Stimulated activated CD8-positive, alpha-beta memory T cell treated with anti-CD3 and anti-CD28 coated beads, Interleukin-12 subunit alpha, Interleukin-12 subunit beta, amount 100 ng/mL, for 24 hours (primary cell): ENCODE data around the gene PBX1.

Source experiments
- DNase-seq: peaks from one replicate; pipeline ENCODE4 v3.0.0-alpha.2; 2020; ENCODE audit errors: extremely low read depth

The PBX1 gene

GRCh38 chr1:164777518-164777917, 218.5 kb downstream of the PBX1 start:
- DNase-seq = no peak

GRCh38 chr1:164779376-164779775, 220.4 kb downstream of the PBX1 start:
- no peak for DNase-seq

DNA sequence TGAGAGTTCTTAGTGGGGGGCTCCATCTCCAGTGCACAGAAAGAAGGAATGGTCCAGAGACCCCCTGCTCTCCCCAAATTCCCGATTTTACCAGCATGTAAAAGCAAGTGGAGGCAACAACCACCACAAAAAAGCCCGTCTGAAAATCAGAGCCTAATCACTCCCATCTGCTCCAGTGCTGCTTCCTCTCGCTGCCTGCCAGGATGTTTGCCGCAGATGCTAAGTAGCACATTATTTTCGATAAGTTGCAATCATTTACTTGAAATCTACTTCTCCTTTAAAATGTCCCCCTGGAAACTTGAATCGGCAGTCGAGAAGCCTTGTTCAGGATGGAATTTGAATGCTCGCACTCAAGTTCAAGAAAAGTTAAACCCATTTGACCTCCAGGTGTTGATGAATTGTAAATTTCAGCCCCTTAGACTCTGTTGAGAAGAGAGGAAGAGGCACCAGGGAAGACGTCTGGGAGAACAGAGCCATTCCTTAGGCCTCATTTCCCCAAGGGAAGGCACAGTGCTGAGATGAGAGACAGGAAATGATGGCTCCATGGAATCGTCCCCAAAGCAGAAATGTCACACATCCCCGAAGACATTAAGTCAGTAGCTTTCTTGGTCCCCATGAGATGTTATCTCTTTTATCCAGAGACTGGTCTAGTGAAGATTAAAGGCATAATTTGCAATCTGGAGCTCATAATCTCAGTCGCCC, 221.3 kb downstream of the PBX1 start:
- no peak for DNase-seq

GRCh38 chr1:164780863-164781262, 221.9 kb downstream of the PBX1 start:
- DNase-seq = no peak

GRCh38 chr1:164781972-164782371, 223.0 kb downstream of the PBX1 start:
- DNase-seq = no peak

GRCh38 chr1:164783778-164784555, 225.0 kb downstream of the PBX1 start:
- no peak for DNase-seq

GRCh38 chr1:164784960-164785359, 226.0 kb downstream of the PBX1 start:
- no peak for DNase-seq

- no peak for DNase-seq
These were observed 227.0 kb downstream of the PBX1 start for GRCh38 chr1:164785841-164786534.

- DNase-seq = peak; percentile 12
These were observed 228.2 kb downstream of the PBX1 start for GRCh38 chr1:164786980-164787833.

- no peak for DNase-seq
These were observed 228.8 kb downstream of the PBX1 start for GRCh38 chr1:164787834-164788231.

- DNase-seq = no peak
These were observed 231.1 kb downstream of the PBX1 start for GRCh38 chr1:164790081-164790480.

- no peak for DNase-seq
These were observed 233.5 kb downstream of the PBX1 start for GRCh38 chr1:164792410-164793004.

- no peak for DNase-seq
These were observed 235.4 kb downstream of the PBX1 start for GRCh38 chr1:164794356-164794755.

GRCh38 chr1:164796916-164797315, 237.9 kb downstream of the PBX1 start:
- no peak for DNase-seq

DNA sequence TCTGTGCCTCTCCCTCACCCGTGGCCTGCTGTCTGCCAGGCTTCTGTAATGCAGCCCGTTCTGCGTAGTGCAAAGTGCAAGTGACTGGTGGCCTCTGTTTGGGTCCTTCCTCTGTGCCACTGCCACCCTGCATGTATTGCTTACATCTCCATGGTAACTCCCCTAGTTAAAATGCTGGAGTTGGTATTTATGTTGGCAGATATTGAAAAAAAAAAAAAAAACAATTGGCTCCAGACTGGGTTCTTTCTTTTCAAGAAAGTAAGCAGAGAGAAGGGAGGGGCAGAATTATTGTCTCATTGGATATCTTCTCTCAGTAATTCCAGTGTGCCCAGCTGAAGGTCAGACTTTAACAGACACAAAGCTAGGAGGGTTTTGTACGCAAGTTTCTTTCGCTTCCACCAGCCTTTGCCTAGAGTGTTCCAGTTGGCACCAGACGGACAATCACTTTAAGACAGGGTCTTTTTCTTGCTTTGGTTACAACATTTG, 242.3 kb downstream of the PBX1 start:
- no peak for DNase-seq

DNA sequence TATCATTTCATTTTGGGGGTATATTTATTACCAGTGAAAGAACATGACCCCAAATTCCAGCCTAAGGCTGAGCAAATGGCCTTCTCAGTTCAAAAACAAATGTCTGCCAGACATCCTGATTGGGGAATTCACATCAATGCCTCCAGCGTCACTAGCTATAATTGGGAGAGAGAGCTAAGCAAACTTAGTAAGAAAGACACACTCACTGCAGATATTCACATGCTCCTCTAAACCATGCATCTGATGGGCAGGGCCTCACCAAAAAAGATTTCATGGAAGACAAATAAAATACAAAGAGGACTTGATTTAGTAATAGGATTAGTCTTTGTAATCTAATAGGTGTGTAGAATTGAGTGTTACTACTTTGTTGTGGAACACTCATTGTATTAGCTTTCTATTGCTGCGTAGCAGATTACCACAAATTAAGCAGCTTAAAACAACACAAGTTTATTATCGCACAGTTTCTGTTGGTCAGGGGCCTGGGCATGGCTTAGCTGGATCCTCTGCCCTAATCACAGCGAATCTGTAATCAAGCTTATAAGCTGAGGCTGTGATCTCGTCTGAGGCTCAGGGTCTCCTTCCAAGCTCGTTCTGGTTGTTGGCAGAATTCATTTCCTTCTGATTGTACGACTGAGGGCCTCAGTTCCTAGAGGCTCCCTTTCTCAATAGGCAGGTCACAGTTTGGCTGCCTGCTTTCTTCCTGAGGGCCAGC, 243.0 kb downstream of the PBX1 start:
- no peak for DNase-seq

DNA sequence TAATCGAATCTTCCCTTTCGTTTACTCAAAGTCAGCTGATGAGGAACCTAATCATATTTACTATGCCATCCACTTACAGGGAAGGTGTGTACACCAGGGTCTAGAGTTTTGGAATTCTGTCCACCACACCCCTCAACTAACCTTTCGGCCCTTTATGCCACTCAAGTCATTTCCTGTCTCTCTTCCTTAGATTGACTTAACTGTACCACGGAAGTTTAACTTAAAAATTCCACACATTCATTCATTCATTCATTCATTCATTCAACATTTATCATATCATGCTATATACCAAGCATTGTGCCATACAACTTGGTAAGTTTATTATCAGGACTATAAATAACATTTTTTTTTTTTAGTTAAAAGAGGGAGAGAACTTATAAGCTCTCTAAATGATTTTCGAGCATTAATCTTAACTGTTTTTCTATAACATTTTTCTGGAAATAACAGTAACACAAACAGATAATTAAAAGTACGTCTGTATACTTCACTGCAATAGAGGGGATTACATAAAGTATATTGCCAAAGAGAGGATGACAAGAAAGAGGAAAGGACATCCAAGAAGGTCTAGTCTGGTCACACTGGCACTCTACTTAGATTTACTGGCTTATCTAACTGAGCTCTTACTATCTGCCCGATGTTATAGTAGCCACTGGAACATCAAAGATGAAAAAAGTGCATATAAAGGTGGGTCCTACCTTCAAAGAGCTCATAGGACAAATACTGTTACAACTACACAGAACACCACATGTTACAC, 243.7 kb downstream of the PBX1 start:
- no peak for DNase-seq

- no peak for DNase-seq
These were observed 244.4 kb downstream of the PBX1 start for GRCh38 chr1:164803366-164803765.

GRCh38 chr1:164804366-164804765, 245.4 kb downstream of the PBX1 start:
- DNase-seq = no peak

DNA sequence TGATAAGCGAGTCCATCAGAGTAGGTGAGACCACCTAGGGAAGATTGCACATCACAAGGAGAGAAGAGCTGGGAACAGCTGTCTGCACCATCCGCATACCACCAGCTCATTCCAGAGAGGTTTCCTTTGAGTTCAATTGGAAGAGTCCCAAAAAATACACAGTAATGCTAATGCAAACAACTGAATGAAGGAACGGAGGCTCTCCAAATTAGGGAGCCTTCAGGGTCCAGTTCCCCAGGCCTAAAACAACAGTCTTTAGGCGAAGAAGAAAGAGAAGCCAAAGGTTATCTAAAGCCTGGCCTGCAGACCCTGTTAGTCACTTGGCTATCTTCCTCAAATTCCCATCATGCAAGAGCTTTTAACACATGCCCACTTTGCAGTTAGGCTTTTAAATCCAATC, 246.4 kb downstream of the PBX1 start:
- DNase-seq = no peak
